ENCODE measurements around the gene TMEM51.

DNA sequence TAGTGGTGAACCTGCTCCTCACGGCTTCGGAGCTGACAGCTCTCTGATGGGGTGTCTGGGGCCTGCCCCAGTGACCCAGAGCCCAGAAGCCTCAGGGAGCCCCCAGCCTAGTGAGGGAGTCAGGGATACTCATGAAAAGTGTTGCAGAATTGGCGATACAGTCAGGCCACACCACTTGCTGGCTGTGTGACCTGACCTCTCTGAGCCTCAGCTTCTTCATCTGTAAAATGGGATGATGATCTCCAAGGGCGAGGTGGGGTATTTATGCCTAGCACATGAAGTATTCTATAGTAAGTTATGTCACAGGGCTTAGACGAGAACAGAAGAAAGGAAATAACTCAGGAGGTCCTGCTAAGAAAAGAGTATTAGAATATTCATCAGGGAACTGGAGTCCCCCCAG, 1.6 kb downstream of the TMEM51 start:
- TF ChIP-seq, protein P1, sequence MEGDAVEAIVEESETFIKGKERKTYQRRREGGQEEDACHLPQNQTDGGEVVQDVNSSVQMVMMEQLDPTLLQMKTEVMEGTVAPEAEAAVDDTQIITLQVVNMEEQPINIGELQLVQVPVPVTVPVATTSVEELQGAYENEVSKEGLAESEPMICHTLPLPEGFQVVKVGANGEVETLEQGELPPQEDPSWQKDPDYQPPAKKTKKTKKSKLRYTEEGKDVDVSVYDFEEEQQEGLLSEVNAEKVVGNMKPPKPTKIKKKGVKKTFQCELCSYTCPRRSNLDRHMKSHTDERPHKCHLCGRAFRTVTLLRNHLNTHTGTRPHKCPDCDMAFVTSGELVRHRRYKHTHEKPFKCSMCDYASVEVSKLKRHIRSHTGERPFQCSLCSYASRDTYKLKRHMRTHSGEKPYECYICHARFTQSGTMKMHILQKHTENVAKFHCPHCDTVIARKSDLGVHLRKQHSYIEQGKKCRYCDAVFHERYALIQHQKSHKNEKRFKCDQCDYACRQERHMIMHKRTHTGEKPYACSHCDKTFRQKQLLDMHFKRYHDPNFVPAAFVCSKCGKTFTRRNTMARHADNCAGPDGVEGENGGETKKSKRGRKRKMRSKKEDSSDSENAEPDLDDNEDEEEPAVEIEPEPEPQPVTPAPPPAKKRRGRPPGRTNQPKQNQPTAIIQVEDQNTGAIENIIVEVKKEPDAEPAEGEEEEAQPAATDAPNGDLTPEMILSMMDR (IDR thresholded peaks at IDR 0.05; ENCODE audit: insufficient read depth, low read depth, low read length) = no peak
- no peak for TF ChIP-seq EZH2 (IDR thresholded peaks at IDR 0.05; ENCODE audit: insufficient read depth, low read length)

Measured in astrocyte (in vitro differentiated cells and primary cell).